IMR-90 (cell line): ENCODE measurements around the gene HIVEP3. TPM values are rescaled to one million over a fixed set of nuclear protein-coding genes. Genes with fewer than 3 reads are reported as not detected.

Source experiments
- ATAC-seq: fragments of 200-7000 bp; cut with Tn5 transposase; 2 replicates; pipeline ENCODE4 v1.9.1; 2020; ENCODE audit warnings: low read depth, mild to moderate bottlenecking, moderate library complexity
- BruUV-seq: library from RNA; stranded (reverse); fragments of 400-500 nt; replicated peaks from 2 replicates; lab custom pipeline; 2021; lab: Mats Ljungman, UMichigan
- CTCF ChIA-PET: fragments of 300-600 bp; formaldehyde crosslinking; extraction: SDS; loops from one replicate; lab custom pipeline; 2021; ENCODE audit warnings: antibody characterized with exemption; lab: Yijun Ruan, JAX
- POLR2A ChIA-PET: fragments of 300-600 bp; sonication (Branson Sonifier 250); formaldehyde crosslinking; loops from one replicate; lab custom pipeline; 2022; ENCODE audit warnings: antibody characterized with exemption; ENCODE audit not compliant: unreplicated experiment; lab: Charles Lee
- DNase-seq: peaks from one replicate; pipeline ENCODE4 v3.0.0; 2013
- H2AFZ ChIP-seq: replicated peaks from 2 replicates; pipeline ENCODE3; 2013; ENCODE audit warnings: low read length, mild to moderate bottlenecking; ENCODE audit not compliant: poor library complexity
- H2AK5ac ChIP-seq: 2 replicates; pipeline ENCODE4 v1.6.1; 2013; ENCODE audit warnings: low read depth, low read length, inconsistent platforms
- H2AK9ac ChIP-seq: replicated peaks from 2 replicates; pipeline ENCODE3; 2013; ENCODE audit warnings: mild to moderate bottlenecking, low read depth, low read length, moderate library complexity; ENCODE audit not compliant: poor library complexity
- H2BK120ac ChIP-seq: 2 replicates; pipeline ENCODE4 v1.6.1; 2013; ENCODE audit warnings: low read depth, low read length, inconsistent platforms
- H2BK15ac ChIP-seq: 3 replicates; pipeline ENCODE4 v1.6.1; 2013; ENCODE audit warnings: low read depth, low read length, inconsistent platforms
- H2BK20ac ChIP-seq: 2 replicates; pipeline ENCODE4 v1.6.1; 2013; ENCODE audit warnings: low read depth, mild to moderate bottlenecking, inconsistent platforms, low read length, moderate library complexity
- H2BK5ac ChIP-seq: 2 replicates; pipeline ENCODE4 v1.6.1; 2013; ENCODE audit warnings: mild to moderate bottlenecking, low read depth, low read length, inconsistent platforms; ENCODE audit not compliant: poor library complexity, severe bottlenecking
- H3K14ac ChIP-seq: replicated peaks from 2 replicates; pipeline ENCODE4 v1.6.1; 2013; ENCODE audit warnings: low read depth, low read length, inconsistent platforms
- H3K18ac ChIP-seq: 2 replicates; pipeline ENCODE4 v1.6.1; 2013; ENCODE audit warnings: low read depth, low read length, control low read depth
- H3K23ac ChIP-seq: 2 replicates; pipeline ENCODE4 v1.6.1; 2013; ENCODE audit warnings: low read depth, low read length, inconsistent platforms
- H3K27ac ChIP-seq: 2 replicates; pipeline ENCODE4 v1.5.1; 2013; ENCODE audit warnings: mild to moderate bottlenecking, control low read depth, low read length; ENCODE audit not compliant: insufficient read depth
- H3K27me3 ChIP-seq: 2 replicates; pipeline ENCODE4 v1.6.1; 2013; ENCODE audit warnings: low read length; ENCODE audit not compliant: control insufficient read depth, insufficient read depth
- H3K36me3 ChIP-seq: 2 replicates; pipeline ENCODE4 v1.6.1; 2013; ENCODE audit warnings: low read length, mixed read lengths; ENCODE audit not compliant: control insufficient read depth, insufficient read depth
- H3K4ac ChIP-seq: 2 replicates; pipeline ENCODE4 v1.6.1; 2013; ENCODE audit warnings: low read depth, low read length, inconsistent platforms
- H3K4me1 ChIP-seq: 2 replicates; pipeline ENCODE4 v1.6.1; 2013; ENCODE audit warnings: low read length, mixed read lengths; ENCODE audit not compliant: control insufficient read depth, insufficient read depth
- H3K4me2 ChIP-seq: 2 replicates; pipeline ENCODE4 v1.6.1; 2013; ENCODE audit warnings: low read depth, mild to moderate bottlenecking, control low read depth, low read length, moderate library complexity
- H3K4me3 ChIP-seq: 2 replicates; pipeline ENCODE4 v1.5.1; 2013; ENCODE audit warnings: low read depth, mild to moderate bottlenecking, control low read depth, low read length, moderate library complexity; ENCODE audit not compliant: insufficient read depth
- H3K56ac ChIP-seq: 2 replicates; pipeline ENCODE4 v1.6.1; 2013; ENCODE audit warnings: low read length, inconsistent platforms; ENCODE audit not compliant: insufficient read depth; ENCODE audit errors: extremely low read depth
- H3K79me1 ChIP-seq, 2 experiments: 2 replicates each; pipeline ENCODE4 v1.6.1; 2013; ENCODE audit warnings: low read length in 2 of 2, inconsistent platforms in 1 of 2, low read depth in 1 of 2
- H3K9ac ChIP-seq: 2 replicates; pipeline ENCODE4 v1.6.1; 2013; ENCODE audit warnings: low read depth, low read length, control low read depth
- H3K9me1 ChIP-seq: 2 replicates; pipeline ENCODE4 v1.6.1; 2013; ENCODE audit warnings: low read length, inconsistent platforms; ENCODE audit not compliant: insufficient read depth
- H3K9me3 ChIP-seq: 2 replicates; pipeline ENCODE4 v1.6.1; 2013; ENCODE audit warnings: low read length; ENCODE audit not compliant: control insufficient read depth, insufficient read depth
- H4K20me1 ChIP-seq: 2 replicates; pipeline ENCODE4 v1.6.1; 2013; ENCODE audit warnings: low read length, inconsistent platforms; ENCODE audit not compliant: insufficient read depth
- H4K5ac ChIP-seq: 2 replicates; pipeline ENCODE4 v1.6.1; 2013; ENCODE audit warnings: mild to moderate bottlenecking, low read depth, low read length, control low read depth
- H4K8ac ChIP-seq, 2 experiments: 2 replicates each; pipeline ENCODE4 v1.6.1; 2013; ENCODE audit warnings: low read depth in 2 of 2, low read length in 2 of 2, control low read depth in 1 of 2, inconsistent platforms in 1 of 2
- H4K91ac ChIP-seq: 2 replicates; pipeline ENCODE4 v1.6.1; 2013; ENCODE audit warnings: low read depth, low read length, inconsistent platforms; ENCODE audit not compliant: insufficient read depth
- BHLHE40 ChIP-seq: fragments of 150-350 bp; IDR thresholded peaks from 2 replicates; pipeline ENCODE4 v1.6.1; 2016; ENCODE audit warnings: mild to moderate bottlenecking, low read depth, low read length
- CEBPB ChIP-seq: IDR thresholded peaks from 2 replicates; pipeline ENCODE4 v1.6.1; 2012; ENCODE audit warnings: low read depth, low read length, improper control_type of control experiment
- ELK1 ChIP-seq: fragments of 150-350 bp; IDR thresholded peaks from 2 replicates; pipeline ENCODE4 v1.6.1; 2016; ENCODE audit warnings: low read depth, mild to moderate bottlenecking, low read length, moderate library complexity, borderline replicate concordance
- FOS ChIP-seq: fragments of 150-350 bp; IDR thresholded peaks from 2 replicates; pipeline ENCODE4 v1.6.1; 2016; ENCODE audit warnings: low read depth, low read length
- MAFK ChIP-seq: IDR thresholded peaks from 2 replicates; pipeline ENCODE4 v1.6.1; 2012; ENCODE audit warnings: low read depth, low read length, improper control_type of control experiment
- MXI1 ChIP-seq: IDR thresholded peaks from 2 replicates; pipeline ENCODE4 v1.6.1; 2012; ENCODE audit warnings: low read depth, mild to moderate bottlenecking, low read length, moderate library complexity, borderline replicate concordance
- NFE2L2 ChIP-seq: fragments of 150-350 bp; IDR thresholded peaks from 2 replicates; pipeline ENCODE4 v1.6.1; 2016; ENCODE audit warnings: low read depth, mild to moderate bottlenecking, low read length
- POLR2A ChIP-seq: IDR thresholded peaks from 2 replicates; pipeline ENCODE4 v1.6.1; 2012; ENCODE audit warnings: mild to moderate bottlenecking, low read depth, low read length
- RCOR1 ChIP-seq: IDR thresholded peaks from 2 replicates; pipeline ENCODE4 v1.6.1; 2012; ENCODE audit warnings: mild to moderate bottlenecking, low read length, improper control_type of control experiment; ENCODE audit not compliant: insufficient replicate concordance
- RFX5 ChIP-seq: IDR thresholded peaks from 2 replicates; pipeline ENCODE4 v1.8.0; 2012; ENCODE audit warnings: low read depth, mild to moderate bottlenecking, low read length, moderate library complexity
- SMC3 ChIP-seq: fragments of 150-350 bp; IDR thresholded peaks from 2 replicates; pipeline ENCODE4 v1.6.1; 2016; ENCODE audit warnings: low read depth, mild to moderate bottlenecking, antibody characterized with exemption, low read length, moderate library complexity
- WGBS, 2 experiments: methylation state at CpG; one replicate each; pipeline versions ENCODE4 v1.1.5 to v1.1.7; 2013; ENCODE audit warnings: missing lambda C conversion rate in 2 of 2; ENCODE audit not compliant: insufficient read length in 1 of 2; ENCODE audit errors: extremely low coverage in 2 of 2; 5-methylcytosine and 5-hydroxymethylcytosine counted together
- dilution Hi-C: fragments of 300-500 bp; cut with HindIII; formaldehyde crosslinking; loops from one replicate; pipeline ENCODE4 v1.14.3; 2018; ENCODE audit warnings: low sequenced_read_pairs; ENCODE audit not compliant: unreplicated experiment
- in situ Hi-C: fragments of 300-500 bp; cut with MboI; formaldehyde crosslinking; loops from 3 replicates; pipeline ENCODE4 v1.14.3; 2019; ENCODE audit warnings: low sequenced_read_pairs, inconsistent platforms, mixed read lengths
- intact Hi-C: fragments of 100-400 bp; cut with micrococcal nuclease; formaldehyde crosslinking; loops from 2 replicates; pipeline ENCODE4 v1.10.0; 2022
- polyA plus RNA-seq, 3 experiments: library from polyadenylated mRNA; depleted of rRNA; stranded (reverse); fragments of >200 nt; gene quantifications; 2 replicates each; pipeline ENCODE4 v1.2.3, GENCODE V29; 2012; ENCODE audit warnings: low replicate concordance in 1 of 3
- total RNA-seq: library from RNA; depleted of rRNA; stranded (reverse); fragments of >200 nt; gene quantifications from 2 replicates; pipeline ENCODE4 v1.2.3, GENCODE V29; 2012
- TF ChIP-seq, protein P1 (sequence below): fragments of 150-350 bp; IDR thresholded peaks from 2 replicates; pipeline ENCODE4 v1.6.1; 2017; ENCODE audit warnings: mild to moderate bottlenecking, antibody characterized with exemption, low read length, low read depth

The HIVEP3 gene
- total and polyA plus RNA-seq, 2 of the 4 experiments (the other 2 are of a cell fraction), result 1.4 to 4.0 TPM

- H3K9me3 ChIP-seq, result no peaks in the 10 kb centered on the region
- H2AK9ac ChIP-seq, result no peak overlapping the region
- no peak overlapping the region for H4K91ac ChIP-seq
- no peak overlapping the region for H2AK5ac ChIP-seq
- no peak overlapping the region for H3K14ac ChIP-seq
- H3K23ac ChIP-seq, result no peak overlapping the region
- H3K79me1 ChIP-seq, result peaks cover 29 to 30% of the 10 kb centered on the region in 2 experiments
- H3K27me3 ChIP-seq, result no peaks in the 10 kb centered on the region
- no peak overlapping the region for H3K27ac ChIP-seq
- H3K56ac ChIP-seq, result no peak overlapping the region
- no peak for TF ChIP-seq MAFK
- TF ChIP-seq, protein P1, sequence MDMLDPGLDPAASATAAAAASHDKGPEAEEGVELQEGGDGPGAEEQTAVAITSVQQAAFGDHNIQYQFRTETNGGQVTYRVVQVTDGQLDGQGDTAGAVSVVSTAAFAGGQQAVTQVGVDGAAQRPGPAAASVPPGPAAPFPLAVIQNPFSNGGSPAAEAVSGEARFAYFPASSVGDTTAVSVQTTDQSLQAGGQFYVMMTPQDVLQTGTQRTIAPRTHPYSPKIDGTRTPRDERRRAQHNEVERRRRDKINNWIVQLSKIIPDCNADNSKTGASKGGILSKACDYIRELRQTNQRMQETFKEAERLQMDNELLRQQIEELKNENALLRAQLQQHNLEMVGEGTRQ, result no peak
- TF ChIP-seq BHLHE40, result no peak
- no peak for TF ChIP-seq SMC3
- TF ChIP-seq ELK1, result no peak
- no peak for TF ChIP-seq POLR2A
- no peak for TF ChIP-seq MXI1
- TF ChIP-seq RCOR1, result no peak
- no peak for TF ChIP-seq FOS
- no peak for TF ChIP-seq CEBPB
- no peak for TF ChIP-seq NFE2L2
- TF ChIP-seq RFX5, result no peak
- H2AFZ ChIP-seq, result no peak overlapping the region
- intact Hi-C loops (no loop called here), in situ Hi-C loops (no loop called here), dilution Hi-C loops (no loop called here)
- CTCF ChIA-PET, result no interaction called here
- H3K4ac ChIP-seq, result no peak overlapping the region
- 0 out of 2 replicates have a peak, but pooled peaks cover 4% of the 10 kb centered on the region for H4K20me1 ChIP-seq
- no TSS peak for BruUV-seq
- no peak overlapping the region for H2BK20ac ChIP-seq
- no peak overlapping the region for H4K8ac ChIP-seq
- no peak overlapping the region for H3K4me3 ChIP-seq
- no peak overlapping the region for H3K18ac ChIP-seq
- no peak overlapping the region for H2BK15ac ChIP-seq
- WGBS, 2 experiments, result no CpG with 5 or more reads among the region's 2 CpGs
- H3K9me1 ChIP-seq, result peaks cover 11% of the 10 kb centered on the region
- DNase-seq, result no peak
- H3K36me3 ChIP-seq, result no peaks in the 10 kb centered on the region
- no peak overlapping the region for H3K4me2 ChIP-seq
- POLR2A ChIA-PET, result no interaction called here
- no peak overlapping the region for H2BK120ac ChIP-seq
- no peak overlapping the region for H2BK5ac ChIP-seq
- H4K5ac ChIP-seq, result no peak overlapping the region
- no peak for ATAC-seq
- no peak overlapping the region for H3K9ac ChIP-seq
- no peaks in the 10 kb centered on the region for H3K4me1 ChIP-seq
These were observed 262.7 kb downstream of the HIVEP3 start for GRCh38 chr1:41656068-41656467.
